ENCODE measurements around the gene MADCAM1.
"Not testable (repeated sequence)": the region's sequence is repeated elsewhere in the genome, so short reads cannot be mapped to it uniquely, and the experiment has no call there.

MADCAM1 gene

GRCh38 chr19:496112-496665 is at the start of gene MADCAM1:
TSS of gene MADCAM1 (plus strand) at chr19:496486. CDS start at chr19:496500, 14 bp downstream.
- peaks cover 30% of the 10 kb centered on the region for H3K27me3 ChIP-seq (ENCODE audit: control insufficient read depth, insufficient read depth, low read length)
- H3K4me1 ChIP-seq (ENCODE audit: control insufficient read depth, insufficient read depth, low read length) = peaks cover 3% of the 10 kb centered on the region

DNA sequence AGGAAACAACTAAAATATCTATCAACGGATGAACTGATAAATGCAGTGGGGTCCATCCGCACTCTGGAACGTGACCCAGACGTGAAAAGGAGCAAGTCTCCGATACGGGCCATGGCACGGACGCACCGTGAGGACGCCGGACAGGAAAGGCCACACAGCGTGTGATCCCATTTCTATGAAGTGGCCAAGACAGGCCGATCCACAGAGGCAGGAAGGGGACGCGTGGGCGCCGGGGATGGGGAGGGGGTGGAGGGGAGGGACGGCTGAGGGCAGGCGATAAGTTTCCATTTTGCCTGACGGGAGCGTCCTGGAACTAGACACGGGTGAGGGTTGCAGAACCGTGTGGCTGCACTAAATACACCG is 49.2 kb upstream of the MADCAM1 start:
- Histone ChIP-seq H3K36me3 (ENCODE audit: control insufficient read depth, insufficient read depth, low read length) (no peaks in the 10 kb centered on the region), H3K4me3 (ENCODE audit: low read length) (no peak overlapping the region), H3K27me3 (ENCODE audit: control insufficient read depth, insufficient read depth, low read length) (no peaks in the 10 kb centered on the region), H3K9ac (ENCODE audit: low read length) (no peak overlapping the region), H3K9me3 (ENCODE audit: control insufficient read depth, low read length) (no peaks in the 10 kb centered on the region), H3K4me1 (ENCODE audit: control insufficient read depth, insufficient read depth, low read length) (no peaks in the 10 kb centered on the region)

More at GRCh38 chr19:496112-496665, at the start of gene MADCAM1:
- H3K4me3 ChIP-seq (ENCODE audit: low read length) = no peak within 1 kb of the TSS
- no peaks in the 10 kb centered on the region for H3K36me3 ChIP-seq (ENCODE audit: control insufficient read depth, insufficient read depth, low read length)
- no peaks in the 10 kb centered on the region for H3K9me3 ChIP-seq (ENCODE audit: control insufficient read depth, low read length)
- no peak within 1 kb of the TSS for H3K9ac ChIP-seq (ENCODE audit: low read length)

DNA sequence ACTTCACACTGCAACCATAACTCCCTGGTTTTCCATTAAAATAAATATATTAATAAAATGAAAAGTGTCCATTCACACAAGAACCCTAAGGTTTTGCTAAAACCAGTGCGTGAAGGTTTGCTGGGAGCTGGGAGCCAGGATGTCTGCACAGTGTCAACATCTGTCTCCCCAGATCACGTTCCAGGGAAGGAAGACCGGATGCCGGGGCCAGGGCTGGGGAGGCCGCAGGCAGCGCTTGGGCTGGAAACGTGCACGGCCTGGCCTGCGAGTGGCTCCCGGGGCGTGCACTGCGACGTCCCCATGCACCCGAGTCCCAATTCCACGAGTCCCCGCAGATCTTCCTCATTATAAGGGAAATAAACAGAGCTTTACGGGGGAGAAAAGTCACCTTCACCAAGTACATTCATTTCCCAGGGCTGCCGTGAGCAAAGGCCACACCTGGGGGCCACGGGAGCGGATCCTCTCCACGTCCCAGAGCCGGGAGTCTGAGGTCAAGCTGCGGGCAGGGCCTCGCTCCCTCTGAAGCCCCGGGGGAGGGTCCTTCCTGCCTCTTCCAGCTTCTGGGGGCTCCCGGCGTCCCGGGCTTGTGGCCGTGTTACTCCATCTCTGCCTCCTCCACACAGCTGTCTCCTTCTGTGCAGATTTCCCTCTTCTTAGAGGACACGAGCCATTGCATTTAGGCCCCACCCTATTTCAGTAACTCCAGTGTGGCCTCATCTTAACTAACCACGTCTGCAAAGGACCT is 48.3 kb upstream of the MADCAM1 start:
- no peaks in the 10 kb centered on the region for H3K36me3 ChIP-seq (ENCODE audit: control insufficient read depth, insufficient read depth, low read length)
- H3K9ac ChIP-seq (ENCODE audit: low read length) = no peak overlapping the region
- no peak overlapping the region for H3K4me3 ChIP-seq (ENCODE audit: low read length)
- H3K27me3 ChIP-seq (ENCODE audit: control insufficient read depth, insufficient read depth, low read length) = no peaks in the 10 kb centered on the region
- H3K9me3 ChIP-seq (ENCODE audit: control insufficient read depth, low read length) = no peaks in the 10 kb centered on the region
- no peaks in the 10 kb centered on the region for H3K4me1 ChIP-seq (ENCODE audit: control insufficient read depth, insufficient read depth, low read length)

GRCh38 chr19:449916-450315 is 46.4 kb upstream of the MADCAM1 start:
- H3K9ac ChIP-seq (ENCODE audit: low read length) = no peak overlapping the region
- H3K4me3 ChIP-seq (ENCODE audit: low read length) = no peak overlapping the region
- no peaks in the 10 kb centered on the region for H3K27me3 ChIP-seq (ENCODE audit: control insufficient read depth, insufficient read depth, low read length)
- no peaks in the 10 kb centered on the region for H3K36me3 ChIP-seq (ENCODE audit: control insufficient read depth, insufficient read depth, low read length)
- H3K4me1 ChIP-seq (ENCODE audit: control insufficient read depth, insufficient read depth, low read length) = no peaks in the 10 kb centered on the region
- H3K9me3 ChIP-seq (ENCODE audit: control insufficient read depth, low read length) = no peaks in the 10 kb centered on the region

DNA sequence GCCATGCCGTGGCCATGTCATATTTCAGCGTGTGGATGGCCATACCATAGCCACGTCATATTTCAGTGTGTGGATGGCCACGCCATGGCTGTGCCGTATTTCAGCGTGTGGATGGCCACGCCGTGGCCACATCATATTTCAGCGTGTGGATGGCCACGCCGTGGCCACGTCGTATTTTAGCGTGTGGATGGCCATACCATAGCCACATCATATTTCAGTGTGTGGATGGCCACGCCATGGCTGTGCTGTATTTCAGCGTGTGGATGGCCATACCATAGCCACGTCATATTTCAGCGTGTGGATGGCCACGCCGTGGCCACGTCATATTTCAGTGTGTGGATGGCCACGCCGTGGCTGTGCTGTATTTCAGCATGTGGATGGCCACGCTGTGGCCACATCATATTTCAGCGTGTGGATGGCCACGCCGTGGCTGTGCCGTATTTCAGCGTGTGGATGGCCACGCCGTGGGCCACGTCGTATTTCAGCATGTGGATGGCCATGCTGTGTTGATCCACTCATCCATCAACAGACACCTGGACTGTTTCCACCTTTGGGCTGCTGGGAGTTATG is 45.3 kb upstream of the MADCAM1 start:
- H3K27me3 ChIP-seq (ENCODE audit: control insufficient read depth, insufficient read depth, low read length); H3K36me3 ChIP-seq (ENCODE audit: control insufficient read depth, insufficient read depth, low read length); H3K9ac ChIP-seq (ENCODE audit: low read length); H3K4me3 ChIP-seq (ENCODE audit: low read length); H3K4me1 ChIP-seq (ENCODE audit: control insufficient read depth, insufficient read depth, low read length); H3K9me3 ChIP-seq (ENCODE audit: control insufficient read depth, low read length): not testable (repeated sequence)

DNA sequence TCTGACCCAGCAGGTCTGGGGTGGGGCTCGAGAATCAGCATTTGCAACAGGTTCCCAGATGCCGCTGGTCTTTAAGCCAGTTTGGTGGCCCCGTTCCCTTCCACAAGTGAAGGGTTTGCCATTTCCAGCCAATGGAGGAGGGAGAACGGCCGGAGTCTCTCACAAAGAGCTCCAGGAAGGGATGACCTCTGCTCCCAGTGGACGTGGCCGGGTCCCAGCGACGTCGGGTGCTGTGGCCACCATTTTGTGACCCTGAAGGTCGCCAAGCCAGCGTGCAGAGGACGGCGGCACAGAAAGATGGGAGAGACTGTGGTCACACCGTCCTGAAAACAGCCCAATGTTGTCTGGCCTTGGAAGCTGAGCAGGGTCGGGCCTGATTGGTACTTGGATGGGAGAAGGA is 43.5 kb upstream of the MADCAM1 start:
- no peaks in the 10 kb centered on the region for H3K9me3 ChIP-seq (ENCODE audit: control insufficient read depth, low read length)
- H3K36me3 ChIP-seq (ENCODE audit: control insufficient read depth, insufficient read depth, low read length) = no peaks in the 10 kb centered on the region
- H3K9ac ChIP-seq (ENCODE audit: low read length) = no peak overlapping the region
- H3K4me1 ChIP-seq (ENCODE audit: control insufficient read depth, insufficient read depth, low read length) = no peaks in the 10 kb centered on the region
- no peaks in the 10 kb centered on the region for H3K27me3 ChIP-seq (ENCODE audit: control insufficient read depth, insufficient read depth, low read length)
- H3K4me3 ChIP-seq (ENCODE audit: low read length) = no peak overlapping the region

GRCh38 chr19:453606-454005 is 42.7 kb upstream of the MADCAM1 start:
- Histone ChIP-seq H3K9ac (ENCODE audit: low read length) (no peak overlapping the region), H3K4me1 (ENCODE audit: control insufficient read depth, insufficient read depth, low read length) (no peaks in the 10 kb centered on the region), H3K27me3 (ENCODE audit: control insufficient read depth, insufficient read depth, low read length) (no peaks in the 10 kb centered on the region), H3K9me3 (ENCODE audit: control insufficient read depth, low read length) (no peaks in the 10 kb centered on the region), H3K36me3 (ENCODE audit: control insufficient read depth, insufficient read depth, low read length) (no peaks in the 10 kb centered on the region), H3K4me3 (ENCODE audit: low read length) (no peak overlapping the region)

GRCh38 chr19:455031-455705 is 41.1 kb upstream of the MADCAM1 start:
- no peaks in the 10 kb centered on the region for H3K9me3 ChIP-seq (ENCODE audit: control insufficient read depth, low read length)
- no peak overlapping the region for H3K4me3 ChIP-seq (ENCODE audit: low read length)
- no peaks in the 10 kb centered on the region for H3K36me3 ChIP-seq (ENCODE audit: control insufficient read depth, insufficient read depth, low read length)
- peaks cover 11% of the 10 kb centered on the region for H3K4me1 ChIP-seq (ENCODE audit: control insufficient read depth, insufficient read depth, low read length)
- H3K27me3 ChIP-seq (ENCODE audit: control insufficient read depth, insufficient read depth, low read length) = no peaks in the 10 kb centered on the region
- H3K9ac ChIP-seq (ENCODE audit: low read length) = no peak overlapping the region

DNA sequence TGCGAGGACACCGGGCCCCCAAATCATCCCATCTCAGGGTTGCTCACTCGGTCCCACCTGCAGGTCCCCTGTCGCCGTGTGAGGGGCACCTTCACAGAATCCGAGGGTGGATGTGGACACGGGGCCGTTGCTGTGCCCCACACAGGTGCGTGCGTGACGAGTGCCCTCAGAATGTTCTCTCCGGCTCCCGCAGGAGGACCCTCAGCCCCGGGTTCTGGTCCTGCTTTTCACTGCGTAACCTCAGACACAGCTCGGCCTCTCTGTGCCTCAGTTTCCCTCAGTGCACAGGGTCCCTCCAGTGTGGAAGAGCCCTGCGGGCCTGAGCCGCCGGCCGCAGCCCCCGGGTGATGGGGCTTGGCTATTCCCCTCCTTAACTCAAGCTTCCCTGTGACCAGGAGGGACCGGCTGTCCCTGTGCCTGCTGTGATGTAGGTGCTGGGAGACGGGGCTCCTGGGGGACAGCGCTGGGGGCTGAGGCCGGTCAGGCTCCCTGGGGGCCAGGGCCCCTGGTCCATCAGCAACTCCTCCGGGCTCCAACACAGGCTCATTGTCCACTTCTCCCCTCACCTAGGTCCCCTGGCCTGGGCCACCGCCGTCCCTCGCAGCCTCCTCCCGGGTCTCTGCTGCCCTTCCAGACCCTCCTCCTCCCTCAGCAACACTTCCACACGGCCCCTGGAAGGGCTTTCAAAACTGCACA is 40.3 kb upstream of the MADCAM1 start:
- Histone ChIP-seq H3K9ac (ENCODE audit: low read length) (no peak overlapping the region), H3K27me3 (ENCODE audit: control insufficient read depth, insufficient read depth, low read length) (no peaks in the 10 kb centered on the region), H3K4me3 (ENCODE audit: low read length) (no peak overlapping the region), H3K9me3 (ENCODE audit: control insufficient read depth, low read length) (no peaks in the 10 kb centered on the region), H3K36me3 (ENCODE audit: control insufficient read depth, insufficient read depth, low read length) (no peaks in the 10 kb centered on the region), H3K4me1 (ENCODE audit: control insufficient read depth, insufficient read depth, low read length) (peaks cover 11% of the 10 kb centered on the region)

- H3K9me3 ChIP-seq (ENCODE audit: control insufficient read depth, low read length) = no peaks in the 10 kb centered on the region
- H3K4me1 ChIP-seq (ENCODE audit: control insufficient read depth, insufficient read depth, low read length) = peaks cover 11% of the 10 kb centered on the region
- H3K9ac ChIP-seq (ENCODE audit: low read length) = no peak overlapping the region
- H3K27me3 ChIP-seq (ENCODE audit: control insufficient read depth, insufficient read depth, low read length) = no peaks in the 10 kb centered on the region
- H3K4me3 ChIP-seq (ENCODE audit: low read length) = no peak overlapping the region
- H3K36me3 ChIP-seq (ENCODE audit: control insufficient read depth, insufficient read depth, low read length) = no peaks in the 10 kb centered on the region
Observed at GRCh38 chr19:456547-457110, 39.7 kb upstream of the MADCAM1 start.

GRCh38 chr19:457636-458035 is 38.6 kb upstream of the MADCAM1 start:
- no peak overlapping the region for H3K4me3 ChIP-seq (ENCODE audit: low read length)

More at GRCh38 chr19:457636-458035, 38.6 kb upstream of the MADCAM1 start:
- H3K9ac ChIP-seq (ENCODE audit: low read length) = no peak overlapping the region
- H3K4me1 ChIP-seq (ENCODE audit: control insufficient read depth, insufficient read depth, low read length) = peaks cover 18% of the 10 kb centered on the region
- H3K36me3 ChIP-seq (ENCODE audit: control insufficient read depth, insufficient read depth, low read length) = no peaks in the 10 kb centered on the region
- no peaks in the 10 kb centered on the region for H3K27me3 ChIP-seq (ENCODE audit: control insufficient read depth, insufficient read depth, low read length)
- no peaks in the 10 kb centered on the region for H3K9me3 ChIP-seq (ENCODE audit: control insufficient read depth, low read length)
